ENCODE results near the gene N4BP2L2. TPM values are rescaled to one million over a fixed set of nuclear protein-coding genes. Genes with fewer than 3 reads are reported as not detected.

N4BP2L2 gene
- total RNA-seq, 1 donor = 183 TPM

DNA sequence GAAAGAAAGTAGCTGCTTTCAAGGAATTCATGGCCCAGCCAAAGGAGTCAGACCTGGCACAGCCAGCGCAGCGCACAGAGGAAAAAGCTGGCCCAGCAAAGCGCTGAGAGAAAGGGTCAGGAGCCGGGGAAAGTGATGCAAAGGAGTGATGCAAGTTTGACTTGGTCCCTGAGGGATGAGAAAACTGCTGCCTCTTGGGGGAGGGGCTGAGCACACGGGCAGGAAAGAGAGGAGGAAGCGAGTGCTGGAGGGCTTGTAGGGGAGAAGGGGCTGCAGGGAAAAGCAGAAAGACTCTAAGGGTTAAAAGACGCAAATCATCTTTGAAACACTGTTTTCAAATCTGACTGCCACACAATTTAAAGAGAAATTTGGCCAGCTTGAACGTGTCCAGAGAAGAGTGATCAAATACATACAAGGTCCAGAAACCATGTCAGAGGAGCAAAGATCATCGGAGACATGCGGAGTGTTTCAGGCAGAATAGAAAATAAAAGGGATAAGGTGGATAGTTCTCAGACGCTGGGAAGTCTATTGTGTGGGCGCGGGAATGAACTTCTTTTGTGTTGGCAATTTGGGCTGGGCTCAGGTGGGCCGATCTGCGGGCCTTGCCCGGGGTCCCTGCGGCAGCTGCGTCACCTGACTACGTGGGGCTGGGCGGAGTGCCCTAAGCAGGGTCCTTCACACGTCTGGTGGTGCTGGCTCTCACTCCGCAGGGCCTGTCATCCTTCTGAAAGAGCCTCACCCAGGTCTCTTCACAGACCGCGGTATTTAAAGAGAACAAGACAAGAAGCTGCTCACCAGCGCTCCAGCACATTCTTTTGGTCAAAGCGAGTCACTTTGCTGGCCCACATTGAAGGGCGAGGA lies 128.8 kb downstream of the N4BP2L2 start:
- H3K4me2 ChIP-seq (ENCODE audit: insufficient read depth, low read length) = peak overlapping the region; percentile 75
- H3K36me3 ChIP-seq (ENCODE audit: insufficient read depth, low read length) = no peaks in the 10 kb centered on the region
- no peaks in the 10 kb centered on the region for H3K9me3 ChIP-seq (ENCODE audit: low read depth, low read length)
- peak overlapping the region; percentile 53 for H3K4me3 ChIP-seq (ENCODE audit: insufficient read depth, low read length)
- peak overlapping the region; percentile 80 for H2AFZ ChIP-seq (ENCODE audit: low read length)
- TF ChIP-seq, protein P1, sequence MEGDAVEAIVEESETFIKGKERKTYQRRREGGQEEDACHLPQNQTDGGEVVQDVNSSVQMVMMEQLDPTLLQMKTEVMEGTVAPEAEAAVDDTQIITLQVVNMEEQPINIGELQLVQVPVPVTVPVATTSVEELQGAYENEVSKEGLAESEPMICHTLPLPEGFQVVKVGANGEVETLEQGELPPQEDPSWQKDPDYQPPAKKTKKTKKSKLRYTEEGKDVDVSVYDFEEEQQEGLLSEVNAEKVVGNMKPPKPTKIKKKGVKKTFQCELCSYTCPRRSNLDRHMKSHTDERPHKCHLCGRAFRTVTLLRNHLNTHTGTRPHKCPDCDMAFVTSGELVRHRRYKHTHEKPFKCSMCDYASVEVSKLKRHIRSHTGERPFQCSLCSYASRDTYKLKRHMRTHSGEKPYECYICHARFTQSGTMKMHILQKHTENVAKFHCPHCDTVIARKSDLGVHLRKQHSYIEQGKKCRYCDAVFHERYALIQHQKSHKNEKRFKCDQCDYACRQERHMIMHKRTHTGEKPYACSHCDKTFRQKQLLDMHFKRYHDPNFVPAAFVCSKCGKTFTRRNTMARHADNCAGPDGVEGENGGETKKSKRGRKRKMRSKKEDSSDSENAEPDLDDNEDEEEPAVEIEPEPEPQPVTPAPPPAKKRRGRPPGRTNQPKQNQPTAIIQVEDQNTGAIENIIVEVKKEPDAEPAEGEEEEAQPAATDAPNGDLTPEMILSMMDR (IDR thresholded peaks at IDR 0.05; ENCODE audit: extremely low read depth, low read depth, low read length) = no peak
- H4K20me1 ChIP-seq (ENCODE audit: insufficient read depth, low read length) = no peaks in the 10 kb centered on the region
- no peak for DNase-seq (ENCODE audit: insufficient read length, low spot score, missing footprints)
- H3K27me3 ChIP-seq (ENCODE audit: insufficient read depth, low read length) = no peaks in the 10 kb centered on the region
- H3K4me1 ChIP-seq (ENCODE audit: insufficient read depth, low read length) = peaks cover 7% of the 10 kb centered on the region
- H3K27ac ChIP-seq (ENCODE audit: low read depth, low read length) = no peak overlapping the region
- H3K79me2 ChIP-seq (ENCODE audit: insufficient read depth, low read length) = no peaks in the 10 kb centered on the region

DNA sequence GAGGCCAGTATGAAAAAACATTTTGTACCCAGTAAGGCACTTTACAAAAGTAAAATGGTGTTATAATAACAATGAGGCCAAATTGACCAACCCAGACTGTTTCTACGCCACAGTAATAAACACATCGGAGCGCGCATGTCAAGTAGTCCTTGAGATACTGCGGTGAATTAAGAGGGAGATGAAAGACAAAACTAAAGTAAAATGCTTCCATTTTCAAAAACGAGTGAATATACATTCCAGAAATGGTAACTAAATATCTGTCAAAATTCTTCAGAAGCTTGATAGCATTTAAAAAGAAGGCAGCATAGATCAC lies 129.6 kb downstream of the N4BP2L2 start:
- H3K9me3 ChIP-seq (ENCODE audit: low read depth, low read length) = no peaks in the 10 kb centered on the region
- no peaks in the 10 kb centered on the region for H3K36me3 ChIP-seq (ENCODE audit: insufficient read depth, low read length)
- H3K4me1 ChIP-seq (ENCODE audit: insufficient read depth, low read length) = peaks cover 7% of the 10 kb centered on the region
- no peak overlapping the region for H2AFZ ChIP-seq (ENCODE audit: low read length)
- no peak for DNase-seq (ENCODE audit: insufficient read length, low spot score, missing footprints)
- no peak overlapping the region for H3K4me3 ChIP-seq (ENCODE audit: insufficient read depth, low read length)
- no peaks in the 10 kb centered on the region for H3K79me2 ChIP-seq (ENCODE audit: insufficient read depth, low read length)
- no peaks in the 10 kb centered on the region for H4K20me1 ChIP-seq (ENCODE audit: insufficient read depth, low read length)
- H3K27ac ChIP-seq (ENCODE audit: low read depth, low read length) = no peak overlapping the region
- no peaks in the 10 kb centered on the region for H3K27me3 ChIP-seq (ENCODE audit: insufficient read depth, low read length)
- H3K4me2 ChIP-seq (ENCODE audit: insufficient read depth, low read length) = peak overlapping the region; percentile 75
- TF ChIP-seq, protein P1 (IDR thresholded peaks at IDR 0.05; ENCODE audit: extremely low read depth, low read depth, low read length) = no peak

DNA sequence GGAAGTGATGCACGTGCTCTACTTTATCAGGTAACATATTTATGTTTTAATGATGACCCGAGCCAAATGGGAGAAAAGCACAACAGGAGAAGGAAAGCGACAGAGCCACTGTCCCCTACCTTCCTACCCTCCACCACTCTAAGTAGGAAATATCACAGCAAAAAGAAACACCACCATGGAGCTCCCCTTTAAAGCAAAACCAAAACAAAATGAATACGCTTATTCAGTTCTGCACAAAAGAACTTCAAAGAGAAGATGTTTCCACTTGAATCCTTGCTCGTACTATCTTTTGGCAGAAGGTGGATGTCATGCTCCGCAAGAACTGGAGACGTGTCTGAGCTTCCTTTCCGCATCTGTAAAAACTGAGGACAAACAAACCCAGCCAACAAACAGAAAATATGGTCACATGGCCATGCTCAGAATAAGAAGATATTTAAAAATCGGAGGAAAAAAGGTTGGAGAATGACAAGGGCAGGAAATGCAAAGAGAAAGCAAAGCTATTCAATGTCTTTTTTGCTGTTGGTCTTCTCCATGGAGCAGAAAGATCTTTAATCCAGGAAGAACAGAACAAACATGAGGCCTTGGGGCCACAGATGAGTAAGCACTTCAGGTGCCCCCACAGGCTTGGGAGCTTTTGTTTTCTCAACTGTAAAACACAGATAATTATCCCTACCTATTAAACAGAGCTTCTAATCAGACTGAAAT lies 130.1 kb downstream of the N4BP2L2 start:
- H3K27ac ChIP-seq (ENCODE audit: low read depth, low read length) = no peak overlapping the region
- H3K4me1 ChIP-seq (ENCODE audit: insufficient read depth, low read length) = peaks cover 7% of the 10 kb centered on the region
- H3K36me3 ChIP-seq (ENCODE audit: insufficient read depth, low read length) = no peaks in the 10 kb centered on the region
- H4K20me1 ChIP-seq (ENCODE audit: insufficient read depth, low read length) = no peaks in the 10 kb centered on the region
- H3K4me3 ChIP-seq (ENCODE audit: insufficient read depth, low read length) = no peak overlapping the region
- H3K79me2 ChIP-seq (ENCODE audit: insufficient read depth, low read length) = no peaks in the 10 kb centered on the region
- no peak overlapping the region for H3K4me2 ChIP-seq (ENCODE audit: insufficient read depth, low read length)
- H3K9me3 ChIP-seq (ENCODE audit: low read depth, low read length) = no peaks in the 10 kb centered on the region
- no peak overlapping the region for H2AFZ ChIP-seq (ENCODE audit: low read length)
- TF ChIP-seq, protein P1 (IDR thresholded peaks at IDR 0.05; ENCODE audit: extremely low read depth, low read depth, low read length) = no peak
- no peak for DNase-seq (ENCODE audit: insufficient read length, low spot score, missing footprints)
- no peaks in the 10 kb centered on the region for H3K27me3 ChIP-seq (ENCODE audit: insufficient read depth, low read length)

DNA sequence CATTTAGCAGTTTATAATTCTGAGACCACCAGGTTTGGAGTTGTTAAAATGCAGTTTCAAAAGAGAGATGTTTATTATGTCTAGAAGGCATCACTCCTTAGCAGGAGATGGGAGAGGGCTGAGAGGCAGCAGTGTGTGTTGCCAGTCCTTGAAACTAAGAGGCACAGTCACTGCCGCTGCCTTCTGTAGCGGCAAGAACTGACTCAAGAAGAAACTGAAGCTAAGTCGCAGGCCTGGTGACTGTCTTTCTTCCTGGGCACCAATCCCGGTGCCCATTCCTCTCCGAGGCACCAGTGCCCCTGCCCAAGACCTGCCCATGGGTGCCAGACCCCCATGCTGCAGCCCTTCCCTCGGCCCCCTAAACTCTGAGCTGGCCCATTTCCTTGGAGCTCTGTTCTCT lies 130.7 kb downstream of the N4BP2L2 start:
- no peaks in the 10 kb centered on the region for H3K36me3 ChIP-seq (ENCODE audit: insufficient read depth, low read length)
- no peak for DNase-seq (ENCODE audit: insufficient read length, low spot score, missing footprints)
- no peak overlapping the region for H3K4me3 ChIP-seq (ENCODE audit: insufficient read depth, low read length)
- H3K27me3 ChIP-seq (ENCODE audit: insufficient read depth, low read length) = no peaks in the 10 kb centered on the region
- H2AFZ ChIP-seq (ENCODE audit: low read length) = no peak overlapping the region
- TF ChIP-seq, protein P1 (IDR thresholded peaks at IDR 0.05; ENCODE audit: extremely low read depth, low read depth, low read length) = no peak
- H3K4me1 ChIP-seq (ENCODE audit: insufficient read depth, low read length) = peaks cover 7% of the 10 kb centered on the region
- H4K20me1 ChIP-seq (ENCODE audit: insufficient read depth, low read length) = no peaks in the 10 kb centered on the region
- no peak overlapping the region for H3K4me2 ChIP-seq (ENCODE audit: insufficient read depth, low read length)
- no peak overlapping the region for H3K27ac ChIP-seq (ENCODE audit: low read depth, low read length)
- H3K9me3 ChIP-seq (ENCODE audit: low read depth, low read length) = no peaks in the 10 kb centered on the region
- no peaks in the 10 kb centered on the region for H3K79me2 ChIP-seq (ENCODE audit: insufficient read depth, low read length)
